Activated CD8-positive, alpha-beta memory T cell treated with anti-CD3 and anti-CD28 coated beads, Interleukin-2, amount 50 U/mL, for 24 hours (primary cell): ENCODE data around the gene COX5A.
"Not testable (repeated sequence)": the region's sequence is repeated elsewhere in the genome, so short reads cannot be mapped to it uniquely, and the experiment has no call there.

Experiments used
- DNase-seq: peaks from one replicate; pipeline ENCODE4 v3.0.0-alpha.2; 2020; ENCODE audit errors: extremely low read depth

COX5A gene

GRCh38 chr15:74955796-74956647 is 18.1 kb upstream of the COX5A start:
- no peak for DNase-seq

- no peak for DNase-seq
Observed at GRCh38 chr15:74955017-74955416, 17.1 kb upstream of the COX5A start.

- no peak for DNase-seq
Observed at GRCh38 chr15:74954515-74954914, 16.6 kb upstream of the COX5A start.

GRCh38 chr15:74951006-74951405 is 13.1 kb upstream of the COX5A start:
- DNase-seq = no peak

GRCh38 chr15:74950078-74950908 is 12.4 kb upstream of the COX5A start:
- peak; percentile 52 for DNase-seq

GRCh38 chr15:74937272-74937589 is 642 bp downstream of the COX5A start:
- DNase-seq = no peak

GRCh38 chr15:74935193-74935592 is 2.7 kb downstream of the COX5A start:
- DNase-seq = not testable (repeated sequence)

- no peak for DNase-seq
Observed at GRCh38 chr15:74933573-74933972, 4.3 kb downstream of the COX5A start.

GRCh38 chr15:74928771-74929198 is 9.1 kb downstream of the COX5A start:
- DNase-seq = no peak

GRCh38 chr15:74924525-74924924 is 13.3 kb downstream of the COX5A start:
- DNase-seq = no peak

GRCh38 chr15:74920456-74920855 is 17.4 kb downstream of the COX5A start:
- no peak for DNase-seq

GRCh38 chr15:74917676-74918075 is 20.2 kb downstream of the COX5A start:
- no peak for DNase-seq

- DNase-seq = not testable (repeated sequence)
Observed at GRCh38 chr15:74913799-74914198, 24.1 kb downstream of the COX5A start.

GRCh38 chr15:74913041-74913440 is 24.8 kb downstream of the COX5A start:
- no peak for DNase-seq

GRCh38 chr15:74908635-74909034 is 29.2 kb downstream of the COX5A start:
- DNase-seq = no peak

- no peak for DNase-seq
Observed at GRCh38 chr15:74907163-74907870, 30.6 kb downstream of the COX5A start.

GRCh38 chr15:74906450-74907162 is 31.3 kb downstream of the COX5A start, which contains the start of gene FAM219B:
TSS of gene FAM219B (minus strand) at chr15:74906851. CDS start at chr15:74906800, 51 bp downstream.
- peak; percentile 58 for DNase-seq

- no peak for DNase-seq
Observed at GRCh38 chr15:74906067-74906449, 31.8 kb downstream of the COX5A start.

- DNase-seq = no peak
Observed at GRCh38 chr15:74904190-74904805, 33.6 kb downstream of the COX5A start.

GRCh38 chr15:74903676-74904075 is 34.2 kb downstream of the COX5A start:
- DNase-seq = no peak
